GM03348 (cell line): ENCODE measurements around the gene CLSTN2.
A peak's percentile ranks its signal among the peaks of the same experiment; 100 is the strongest.

Source experiments
- DNase-seq: peaks from one replicate; pipeline ENCODE4 v3.0.0; 2012; ENCODE audit warnings: low spot score

CLSTN2 gene

GRCh38 chr3:140148824-140149390 lies 213.9 kb downstream of the CLSTN2 start:
- DNase-seq, result no peak

- no peak for DNase-seq
Observed at GRCh38 chr3:140151321-140151720, 216.3 kb downstream of the CLSTN2 start.

- no peak for DNase-seq
Observed at GRCh38 chr3:140152851-140153639, 218.1 kb downstream of the CLSTN2 start.

GRCh38 chr3:140153736-140154135 lies 218.8 kb downstream of the CLSTN2 start:
- DNase-seq, result no peak

- no peak for DNase-seq
Observed at GRCh38 chr3:140157161-140157560, 222.2 kb downstream of the CLSTN2 start.

- DNase-seq, result no peak
Observed at GRCh38 chr3:140159646-140160045, 224.7 kb downstream of the CLSTN2 start.

GRCh38 chr3:140160553-140160952 lies 225.6 kb downstream of the CLSTN2 start:
- no peak for DNase-seq

- no peak for DNase-seq
Observed at GRCh38 chr3:140162551-140162950, 227.6 kb downstream of the CLSTN2 start.

- no peak for DNase-seq
Observed at GRCh38 chr3:140163159-140163763, 228.3 kb downstream of the CLSTN2 start.

GRCh38 chr3:140164156-140164555 lies 229.2 kb downstream of the CLSTN2 start:
- DNase-seq, result no peak

- no peak for DNase-seq
Observed at GRCh38 chr3:140164922-140165590, 230.1 kb downstream of the CLSTN2 start.

- no peak for DNase-seq
Observed at GRCh38 chr3:140165781-140166180, 230.8 kb downstream of the CLSTN2 start.

- no peak for DNase-seq
Observed at GRCh38 chr3:140166861-140167599, 232.0 kb downstream of the CLSTN2 start.

GRCh38 chr3:140167600-140168281 lies 232.8 kb downstream of the CLSTN2 start:
- DNase-seq, result no peak

- DNase-seq, result no peak
Observed at GRCh38 chr3:140170612-140171011, 235.6 kb downstream of the CLSTN2 start.

- DNase-seq, result peak; percentile 10
Observed at GRCh38 chr3:140176526-140176925, 241.5 kb downstream of the CLSTN2 start.

GRCh38 chr3:140177943-140178342 lies 243.0 kb downstream of the CLSTN2 start:
- no peak for DNase-seq

- no peak for DNase-seq
Observed at GRCh38 chr3:140178482-140178881, 243.5 kb downstream of the CLSTN2 start.

- no peak for DNase-seq
Observed at GRCh38 chr3:140180603-140181002, 245.6 kb downstream of the CLSTN2 start.

- no peak for DNase-seq
Observed at GRCh38 chr3:140185375-140185774, 250.4 kb downstream of the CLSTN2 start.

- DNase-seq, result no peak
Observed at GRCh38 chr3:140186421-140186920, 251.5 kb downstream of the CLSTN2 start.
